Measurements from ENCODE around the gene OASL. TPM values are rescaled to one million over a fixed set of nuclear protein-coding genes. Genes with fewer than 3 reads are reported as not detected.

OASL gene
- total RNA-seq, 2 donors from 2014 or later, result 0.78 to 1.3 TPM

GRCh38 chr12:121009741-121010140, 29.3 kb downstream of the OASL start:
- 30 to 32% methylated on average over 10 of the region's 10 CpGs for WGBS, 2 donors
- Histone ChIP-seq H3K4me3 (no peak overlapping the region), H3K4me1 (peaks cover 7% of the 10 kb centered on the region), H3K27ac (no peak overlapping the region), H3K36me3 (replicated peaks in 1 of 2; ENCODE audit: insufficient read depth in 1 of 2, low read depth in 2 of 2) (peaks cover 0 to 1% of the 10 kb centered on the region in 2 donors), H3K9me3 (no peaks in the 10 kb centered on the region), H3K27me3 (no peaks in the 10 kb centered on the region)
- intact Hi-C loops (cut with DNase I), result no loop called here
- DNase-seq, result peak; percentile 75 to 85 (median 80)
- peak; percentile 91 for ATAC-seq
- TF ChIP-seq CTCF (IDR thresholded peaks at IDR 0.05) (peak; percentile 44 to 86 (median 82)), POLR2A (IDR thresholded peaks at IDR 0.05) (no peak)

- 95 to 98% methylated on average over 8 of the region's 8 CpGs for WGBS, 2 donors
Observed at GRCh38 chr12:121008347-121009098, 30.5 kb downstream of the OASL start.

GRCh38 chr12:121005346-121005815, 33.7 kb downstream of the OASL start:
- Histone ChIP-seq H3K4me1 (peaks cover 7% of the 10 kb centered on the region), H3K4me3 (no peak overlapping the region), H3K27ac (no peak overlapping the region), H3K27me3 (no peaks in the 10 kb centered on the region), H3K36me3 (replicated peaks in 1 of 2; ENCODE audit: insufficient read depth in 1 of 2, low read depth in 2 of 2) (peaks cover 0 to 9% of the 10 kb centered on the region in 2 donors), H3K9me3 (no peaks in the 10 kb centered on the region)
- ATAC-seq (no peak), DNase-seq (peak; percentile 36 to 54 (median 48))
- intact Hi-C loops (cut with DNase I), result no loop called here
- 60 to 69% methylated on average over 5 to 8 of the region's 9 CpGs for WGBS, 2 donors
- TF ChIP-seq POLR2A (IDR thresholded peaks at IDR 0.05), result no peak
- peak; percentile 11 to 53 (median 36) for TF ChIP-seq CTCF (IDR thresholded peaks at IDR 0.05)

More at GRCh38 chr12:121008347-121009098, 30.5 kb downstream of the OASL start:
- peaks cover 0 to 5% of the 10 kb centered on the region in 2 donors for H3K36me3 ChIP-seq (replicated peaks in 1 of 2; ENCODE audit: insufficient read depth in 1 of 2, low read depth in 2 of 2)
- H3K9me3 ChIP-seq, result no peaks in the 10 kb centered on the region
- ATAC-seq (no peak), DNase-seq (no peak)
- no peak overlapping the region for H3K4me3 ChIP-seq
- H3K27me3 ChIP-seq, result no peaks in the 10 kb centered on the region
- no peak overlapping the region for H3K27ac ChIP-seq
- intact Hi-C loops (cut with DNase I), result no loop called here
- TF ChIP-seq POLR2A (IDR thresholded peaks at IDR 0.05) (no peak), CTCF (IDR thresholded peaks at IDR 0.05) (no peak)
- H3K4me1 ChIP-seq, result peaks cover 7% of the 10 kb centered on the region

- ATAC-seq (no peak), DNase-seq (no peak)
- Histone ChIP-seq H3K4me1 (peaks cover 11% of the 10 kb centered on the region), H3K36me3 (replicated peaks in 1 of 2; ENCODE audit: insufficient read depth in 1 of 2, low read depth in 2 of 2) (peaks cover 0 to 9% of the 10 kb centered on the region in 2 donors), H3K27me3 (no peaks in the 10 kb centered on the region), H3K27ac (no peak overlapping the region), H3K4me3 (no peak overlapping the region), H3K9me3 (no peaks in the 10 kb centered on the region)
- TF ChIP-seq POLR2A (IDR thresholded peaks at IDR 0.05) (no peak), CTCF (IDR thresholded peaks at IDR 0.05) (no peak)
- WGBS, 2 donors, result 85 to 88% methylated on average over 10 to 16 of the region's 16 CpGs
- intact Hi-C loops (cut with DNase I), result loop anchor here (5.0 kb wide), 1 partner anchor 52 kb away; no protein-coding TSS in a partner anchor
Observed at GRCh38 chr12:121004253-121004815, 34.7 kb downstream of the OASL start.

All from body of pancreas (tissue), 4 donors.